HG02943 (cell line): ENCODE data around the gene NTNG1.

Experiments
- ATAC-seq: cut with Tn5 transposase; IDR thresholded peaks from one replicate; pipeline ENCODE4 v1.9.1; 2021; ENCODE audit warnings: mild to moderate bottlenecking, low read depth, moderate library complexity; ENCODE audit not compliant: unreplicated experiment

The NTNG1 gene

DNA sequence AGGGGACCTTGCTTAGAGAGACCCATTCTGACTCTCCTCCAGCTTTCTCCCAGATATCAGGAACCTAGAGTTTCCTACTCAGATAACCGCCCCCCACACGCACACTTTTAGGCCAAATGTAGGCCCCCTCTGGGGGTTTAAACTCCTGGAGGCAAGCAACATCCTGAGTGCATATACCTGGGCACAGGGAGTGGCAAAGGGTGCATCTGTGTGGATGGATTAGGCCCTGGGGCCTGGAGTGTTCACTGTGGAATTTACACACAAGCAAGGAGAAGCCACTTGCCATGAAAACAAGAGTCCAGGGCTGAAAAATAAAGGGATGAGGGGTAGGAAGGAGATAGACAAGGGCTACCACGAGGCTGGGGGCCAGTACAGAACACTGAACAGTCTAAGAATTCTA, 343.1 kb downstream of the NTNG1 start:
- no peak for ATAC-seq

DNA sequence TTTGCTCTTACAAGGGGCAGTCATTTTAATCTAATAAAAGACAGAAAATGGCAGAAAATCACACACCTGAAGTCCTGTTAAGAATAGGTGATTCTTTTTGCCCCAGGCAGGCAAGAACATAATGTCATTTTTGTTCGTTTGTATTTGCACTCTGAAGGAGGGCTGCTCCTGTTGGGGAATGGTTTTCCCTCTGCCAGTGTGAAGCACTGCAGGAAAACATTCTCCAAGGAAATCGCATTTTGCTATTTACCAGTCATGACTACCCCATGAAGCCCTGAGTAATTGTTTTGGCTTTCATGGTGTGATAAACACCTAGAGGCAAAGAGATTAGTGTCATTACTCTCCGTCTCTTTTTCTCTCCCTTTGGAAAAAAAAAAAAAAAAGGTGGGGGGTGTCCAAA, 345.5 kb downstream of the NTNG1 start:
- no peak for ATAC-seq

DNA sequence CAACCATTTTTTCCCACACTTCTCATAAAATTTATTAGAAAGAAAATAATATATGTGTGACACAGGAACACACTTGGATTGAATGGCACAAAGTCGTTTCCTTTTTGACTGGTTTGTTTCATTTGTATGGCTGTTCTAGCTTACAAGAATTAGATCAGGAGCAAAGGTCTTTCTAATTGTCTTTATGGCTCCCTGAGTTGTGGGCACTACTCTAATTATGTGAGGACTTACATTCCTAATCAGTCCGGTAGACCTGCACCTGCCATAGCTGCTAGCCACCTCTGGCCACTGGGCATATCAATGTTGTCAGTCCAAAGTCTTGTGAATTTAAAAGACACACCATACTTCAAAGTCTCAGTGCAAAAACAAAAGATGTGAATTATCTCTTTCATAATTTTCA, 346.7 kb downstream of the NTNG1 start:
- no peak for ATAC-seq

DNA sequence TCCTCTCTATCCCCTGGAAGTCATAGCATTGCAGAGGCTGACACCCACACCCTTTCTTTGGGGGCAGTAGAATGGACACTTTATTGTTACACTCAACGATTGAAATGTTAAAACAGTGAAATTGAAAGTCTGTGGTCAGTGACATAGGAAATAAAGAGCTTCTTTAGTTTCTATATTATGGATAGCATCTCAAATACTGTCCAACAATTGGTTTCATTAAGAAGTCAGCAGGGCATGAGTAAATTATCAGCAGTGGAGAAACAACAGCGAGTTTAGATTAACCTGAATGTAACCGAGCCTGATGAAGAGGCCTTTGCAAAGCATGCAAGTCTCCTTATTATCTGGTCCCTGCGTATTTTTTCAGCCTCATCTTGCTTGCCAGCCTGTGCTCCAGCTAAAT, 350.7 kb downstream of the NTNG1 start:
- ATAC-seq: no peak

DNA sequence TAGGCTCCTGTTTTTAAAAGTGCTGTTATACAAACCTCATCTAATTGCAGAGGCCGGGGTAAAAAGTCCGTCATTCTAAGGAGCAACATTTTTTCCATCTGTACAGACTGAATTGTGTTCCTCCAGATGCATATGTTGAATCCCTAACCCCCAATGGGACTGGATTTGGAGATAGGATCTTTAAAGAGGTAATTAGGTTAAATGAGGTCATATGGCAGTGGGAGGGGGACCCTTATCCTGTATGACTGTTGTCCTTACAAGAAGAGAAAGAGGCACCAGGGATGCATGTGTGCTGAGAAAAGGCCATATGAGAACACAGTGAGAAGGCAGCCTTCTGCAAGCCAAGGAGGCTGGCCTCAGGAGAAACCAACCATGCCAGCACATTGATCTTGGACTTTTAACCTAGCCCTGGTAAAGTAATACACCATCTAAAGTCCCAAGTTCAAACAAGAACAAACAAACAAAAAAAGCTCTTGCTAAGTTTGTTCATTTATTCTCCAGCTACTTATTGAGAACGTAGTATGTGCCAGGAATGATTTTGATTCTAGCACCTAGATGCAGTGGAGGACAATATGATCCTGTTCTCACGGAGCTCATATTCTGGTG, 352.4 kb downstream of the NTNG1 start:
- no peak for ATAC-seq

DNA sequence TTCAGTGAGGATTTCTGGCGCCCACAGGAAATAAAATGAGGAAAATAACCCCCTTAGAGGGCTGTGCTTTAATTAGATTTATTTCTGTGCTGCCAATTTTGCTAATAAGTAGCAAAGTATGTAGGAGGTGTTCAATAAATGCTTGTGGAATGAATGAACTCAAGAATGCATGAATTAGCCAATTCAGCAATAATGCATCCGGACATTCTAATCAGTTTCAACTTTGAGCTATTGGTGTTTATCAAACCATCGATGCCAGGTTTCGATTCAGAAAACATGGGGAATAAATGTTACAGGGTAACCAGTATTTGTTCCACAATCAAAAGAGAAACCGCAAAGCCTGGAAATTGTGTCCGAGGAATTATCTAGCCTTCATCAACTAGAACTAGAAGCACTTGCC, 353.2 kb downstream of the NTNG1 start:
- ATAC-seq: no peak

DNA sequence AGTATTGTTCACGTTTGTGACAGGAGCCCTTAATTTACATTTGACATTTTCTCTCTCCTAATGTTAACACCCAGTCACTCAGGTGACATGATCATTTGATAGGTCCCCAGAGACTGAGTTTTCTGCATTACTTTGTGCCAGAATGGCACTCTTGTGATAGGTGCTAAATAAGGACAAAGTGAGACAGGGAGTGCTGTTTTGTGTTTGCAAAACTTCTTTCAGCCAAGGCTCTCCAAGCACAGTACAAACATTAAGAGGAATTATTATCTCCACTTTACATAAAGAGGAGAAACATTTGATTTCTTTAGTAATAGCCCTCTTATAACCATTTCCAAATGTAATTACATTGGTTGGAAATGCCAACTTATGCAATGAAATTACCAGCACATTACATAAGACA, 355.2 kb downstream of the NTNG1 start:
- ATAC-seq: no peak

DNA sequence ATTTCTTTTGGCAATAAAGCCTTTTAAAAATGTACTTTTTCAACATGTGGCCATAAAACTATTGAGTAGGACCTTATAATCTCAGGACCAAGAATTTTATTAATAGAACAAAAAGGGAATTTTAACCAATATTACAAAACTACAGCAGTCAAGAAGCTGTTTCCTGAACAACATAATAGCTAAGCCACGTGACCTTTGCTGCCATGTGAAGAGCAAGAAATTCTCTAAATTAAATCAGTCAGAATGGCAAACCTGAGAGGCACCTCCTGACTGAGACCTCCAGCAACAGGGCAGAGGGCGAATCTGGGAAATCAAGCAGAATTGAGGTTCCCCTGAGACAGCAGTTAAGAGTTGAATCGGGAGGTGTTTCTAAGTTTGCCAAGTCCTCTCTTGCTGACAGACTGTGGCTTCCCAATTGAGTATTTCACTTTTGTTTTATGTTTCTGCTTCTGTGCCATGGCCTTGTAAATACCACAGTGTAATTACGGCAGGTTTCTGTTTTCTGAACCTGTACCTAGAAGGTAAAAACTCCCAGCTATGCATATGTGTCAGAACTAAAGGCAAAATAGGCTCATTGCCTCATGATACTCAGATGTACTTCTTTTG, 358.4 kb downstream of the NTNG1 start:
- peak; percentile 98 for ATAC-seq

DNA sequence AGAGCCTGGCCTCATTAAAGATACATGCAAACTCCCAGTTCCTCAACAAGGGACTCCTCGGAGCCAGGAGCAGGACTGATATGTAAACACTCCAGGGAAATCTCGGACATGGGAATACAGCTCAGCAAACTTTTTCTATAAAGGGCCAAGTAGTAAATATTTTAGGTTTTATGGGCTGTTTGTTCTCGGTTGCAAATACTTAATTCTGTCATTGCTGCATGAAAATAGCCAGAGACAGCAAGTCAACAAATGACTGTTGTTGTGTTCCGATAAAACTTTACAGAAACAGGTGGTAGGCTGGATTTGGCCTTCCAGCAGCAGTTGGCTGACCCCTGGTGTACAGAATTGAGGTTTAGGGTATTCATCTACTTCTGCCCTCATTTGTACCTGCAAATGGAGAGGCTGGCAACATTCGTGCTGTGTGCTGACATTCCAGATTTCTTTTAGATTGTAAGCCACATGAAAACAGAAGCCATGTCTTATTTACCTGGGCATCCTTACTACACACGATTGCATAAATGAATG, 360.3 kb downstream of the NTNG1 start:
- ATAC-seq: no peak

DNA sequence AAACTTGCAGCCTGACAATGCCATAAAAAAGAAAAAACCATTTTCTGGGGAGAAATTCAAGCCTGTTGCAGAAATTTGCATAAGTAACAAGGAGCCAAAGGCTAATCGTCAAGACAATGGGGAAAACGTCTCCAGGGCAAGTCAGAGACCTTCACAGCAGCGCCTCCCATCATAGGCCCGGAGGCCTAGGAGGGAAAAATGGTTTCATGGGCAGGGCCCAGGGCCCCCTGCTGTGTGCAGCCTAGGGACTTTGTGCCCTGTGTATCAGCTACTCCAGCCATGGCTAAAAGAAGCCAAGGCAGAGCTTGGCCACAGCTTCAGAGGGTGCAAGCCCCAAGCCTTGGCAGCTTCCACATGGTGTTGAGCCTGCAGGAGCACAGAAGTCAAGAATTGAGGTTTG, 369.5 kb downstream of the NTNG1 start:
- ATAC-seq: no peak

DNA sequence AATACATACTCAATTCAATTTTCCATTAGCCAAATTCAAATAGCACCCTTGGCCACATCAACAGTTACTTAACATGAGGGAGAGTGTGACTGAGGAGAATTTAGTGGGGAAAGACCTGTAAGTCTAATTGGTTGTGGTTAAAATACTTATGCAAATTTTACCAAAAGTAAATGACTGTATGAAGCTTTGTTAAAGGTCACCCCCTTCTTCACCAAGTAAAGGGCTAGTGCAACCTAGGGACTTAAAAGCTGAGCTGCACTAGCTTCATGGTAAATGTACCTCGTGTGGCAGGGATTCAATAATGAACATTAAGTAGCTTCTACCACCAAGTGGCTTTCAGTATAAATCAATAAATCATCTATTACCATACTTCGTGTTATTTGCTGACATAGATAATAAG, 372.0 kb downstream of the NTNG1 start:
- no peak for ATAC-seq

DNA sequence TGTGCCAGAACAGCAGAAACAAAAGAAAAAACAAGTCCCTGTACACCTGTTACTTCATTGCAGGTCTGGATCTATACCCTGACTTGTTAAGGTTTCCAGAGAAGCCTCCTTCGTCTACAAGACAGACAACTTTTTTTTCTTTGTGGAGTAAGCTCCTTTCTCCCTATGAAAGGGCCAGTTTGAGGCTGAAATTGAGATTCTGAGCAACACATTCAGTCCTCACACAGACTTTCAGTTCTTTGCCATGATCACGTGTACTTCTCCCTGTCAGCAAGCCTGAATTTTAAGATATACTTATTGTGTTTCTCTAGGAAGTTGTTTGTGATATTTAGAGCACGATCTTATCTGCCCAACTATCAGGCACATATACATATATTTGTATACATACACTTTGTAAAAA, 374.0 kb downstream of the NTNG1 start:
- no peak for ATAC-seq

DNA sequence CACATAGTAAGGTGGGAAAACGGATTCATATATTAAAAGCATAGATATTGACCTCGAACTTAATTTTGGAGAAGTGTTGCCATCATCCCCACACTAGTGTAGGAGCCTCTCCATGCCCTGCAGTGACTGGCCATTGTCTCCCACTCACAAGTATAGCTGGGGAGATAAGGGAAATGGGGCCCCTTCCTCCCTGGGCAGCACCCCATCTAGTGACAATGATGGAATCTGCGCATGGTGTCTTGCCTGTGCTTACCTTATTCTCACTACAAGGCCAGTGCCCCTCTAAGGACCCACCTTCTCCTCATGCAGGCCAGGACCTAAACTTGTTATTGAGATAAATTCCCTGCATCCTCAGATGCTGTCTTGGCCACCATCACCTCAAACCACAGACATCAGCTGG, 374.9 kb downstream of the NTNG1 start:
- no peak for ATAC-seq

DNA sequence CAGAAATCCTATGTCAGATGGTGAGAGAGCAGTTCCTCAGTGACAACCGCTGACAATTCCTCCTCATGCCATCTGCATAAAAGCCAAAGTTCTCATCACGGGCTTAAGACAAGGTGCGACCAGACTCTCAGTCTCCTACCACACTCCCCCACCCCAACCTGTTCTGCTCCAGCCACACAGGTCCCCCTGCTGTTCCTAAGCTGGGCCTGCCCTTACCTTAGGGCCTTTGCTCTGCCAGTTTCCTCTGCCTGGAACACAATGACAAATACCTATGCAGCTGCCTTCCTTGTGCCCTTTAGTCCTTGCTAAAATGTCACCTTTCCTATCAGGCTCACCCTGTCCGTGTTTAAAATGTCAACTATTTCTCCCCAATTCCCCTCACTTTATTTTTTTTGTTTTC, 382.2 kb downstream of the NTNG1 start:
- no peak for ATAC-seq

DNA sequence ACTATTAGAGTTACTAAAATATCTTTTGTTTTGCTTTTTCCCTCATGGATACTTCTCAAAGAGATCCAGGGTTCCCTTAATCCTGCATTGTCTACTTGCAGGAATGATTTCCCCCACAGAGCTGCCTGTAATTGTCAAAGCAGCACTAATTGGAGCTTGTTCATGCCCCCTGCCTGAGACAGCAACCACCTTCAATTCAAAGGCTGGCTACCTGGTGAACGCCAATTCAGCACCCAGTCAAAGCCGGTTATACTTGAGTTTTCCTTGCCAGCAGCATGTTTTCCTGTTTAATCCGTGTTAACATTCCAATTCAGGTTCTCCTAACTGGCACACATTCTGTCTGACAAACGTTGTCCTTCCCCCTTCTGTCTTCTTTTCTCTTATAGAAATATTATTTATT, 382.9 kb downstream of the NTNG1 start:
- no peak for ATAC-seq

DNA sequence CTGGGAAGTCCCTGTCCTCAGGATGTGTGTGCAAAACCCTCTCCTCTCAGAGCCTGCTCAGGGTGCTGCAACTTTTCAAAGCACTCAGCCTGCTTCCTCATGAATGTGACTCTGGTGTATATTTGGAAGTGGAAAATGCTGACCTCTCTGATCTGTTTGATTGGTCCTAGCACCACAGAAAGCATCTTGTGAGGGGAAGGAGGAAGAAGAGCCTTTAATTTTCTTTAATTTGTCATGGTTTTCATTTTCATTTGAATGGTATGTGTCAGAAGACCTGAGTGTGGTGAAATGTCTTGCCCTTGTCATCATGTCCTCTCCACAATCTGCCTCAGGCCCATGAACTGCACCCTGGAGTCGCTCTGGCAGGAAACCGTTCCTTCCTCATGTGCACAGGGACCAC, 383.5 kb downstream of the NTNG1 start:
- ATAC-seq: no peak

DNA sequence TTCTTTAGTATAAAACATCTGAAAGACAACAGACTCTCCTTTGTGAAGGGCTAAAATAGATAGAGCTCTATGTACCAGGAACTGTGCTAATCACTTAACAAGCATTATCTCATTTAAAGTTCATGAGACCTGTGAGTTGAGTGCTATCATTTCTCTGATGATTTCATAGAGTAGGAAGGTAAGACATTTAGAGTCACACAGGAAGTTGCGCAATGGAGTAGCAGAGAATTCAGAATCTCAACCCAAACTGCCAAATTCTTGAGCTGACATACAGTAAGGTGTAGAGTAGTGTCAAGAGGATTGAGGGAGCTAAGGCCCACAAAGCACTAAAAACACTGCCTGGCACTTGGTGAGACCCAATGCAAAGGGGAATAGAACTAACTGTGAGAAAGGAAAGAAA, 384.3 kb downstream of the NTNG1 start:
- no peak for ATAC-seq

DNA sequence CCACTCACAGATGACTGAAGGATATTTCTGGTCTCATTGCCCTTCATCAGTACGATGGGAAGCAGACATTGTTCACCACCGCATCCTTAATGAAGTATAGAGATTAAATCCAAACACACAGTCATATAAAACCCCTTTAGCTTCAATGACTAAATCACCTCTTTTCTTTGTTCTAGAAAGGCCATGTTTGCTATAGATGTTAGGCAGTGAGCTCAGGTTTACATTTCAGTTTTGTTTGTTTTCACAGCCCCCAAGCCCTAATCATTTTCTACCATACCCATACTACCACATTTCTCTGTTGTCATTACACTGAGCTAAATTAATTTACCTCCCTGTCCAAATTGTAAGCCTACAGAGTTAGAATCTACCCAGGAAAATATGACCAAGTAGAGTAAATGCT, 385.1 kb downstream of the NTNG1 start:
- ATAC-seq: no peak

DNA sequence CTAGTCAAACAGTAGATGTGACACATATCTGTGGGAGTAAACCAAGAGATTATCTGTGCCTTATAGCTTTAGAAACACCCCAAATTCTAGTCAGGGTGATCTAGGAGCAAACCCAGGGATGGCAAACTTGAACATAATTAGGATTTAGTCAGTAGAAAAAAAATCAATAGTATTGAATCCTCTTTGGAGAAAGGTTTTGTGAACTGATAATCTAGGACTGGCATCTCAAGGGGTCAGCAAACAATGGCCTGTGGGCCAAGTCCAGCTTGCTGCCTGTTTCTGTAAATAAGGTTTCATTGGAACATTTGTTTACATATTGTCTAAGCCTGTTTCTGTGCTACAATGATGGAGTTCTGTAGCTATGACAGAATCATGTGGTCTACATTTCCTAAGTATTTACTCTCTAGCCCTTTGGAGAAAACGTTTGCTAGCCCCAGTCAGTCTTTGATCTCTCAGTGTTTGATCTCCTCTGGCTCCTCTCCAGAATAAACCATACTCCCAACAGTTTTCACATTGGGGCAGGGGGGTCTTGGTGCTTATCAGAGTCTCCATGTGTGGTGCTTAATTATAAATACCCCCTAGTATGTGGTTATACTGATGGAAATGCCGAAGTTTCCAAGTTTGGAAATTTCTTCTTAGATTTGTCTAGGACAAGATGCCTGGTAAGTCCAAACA, 385.8 kb downstream of the NTNG1 start:
- no peak for ATAC-seq

DNA sequence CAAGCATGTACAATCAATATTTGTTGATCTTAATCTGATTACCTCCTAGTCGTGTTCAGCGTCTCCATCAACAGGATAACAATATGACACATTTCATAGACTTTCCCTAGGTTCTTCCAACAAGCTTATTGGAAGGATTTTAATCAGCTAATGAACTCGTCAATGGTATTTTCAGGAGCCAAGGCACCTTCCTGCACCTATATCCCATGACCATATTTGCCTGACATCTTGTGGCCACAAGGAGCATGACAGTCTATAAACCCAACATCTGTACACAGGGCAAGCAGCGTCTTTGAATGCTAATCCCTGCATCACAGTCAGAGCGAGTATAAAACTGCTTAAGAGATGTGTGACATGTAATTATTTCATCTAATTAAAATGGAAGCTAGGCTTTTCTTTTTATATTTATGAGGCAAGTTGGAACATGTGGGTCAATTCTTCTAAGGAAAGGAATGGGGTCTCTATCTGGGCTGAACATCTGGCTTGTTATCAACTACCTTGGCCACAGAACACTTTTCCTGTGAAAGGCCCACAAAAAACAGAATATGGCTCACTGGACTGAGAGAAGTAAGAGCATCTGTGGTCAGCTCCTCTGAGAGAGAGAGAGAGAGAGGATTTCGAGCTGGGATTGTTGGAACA, 388.8 kb downstream of the NTNG1 start:
- ATAC-seq: peak; percentile 94

DNA sequence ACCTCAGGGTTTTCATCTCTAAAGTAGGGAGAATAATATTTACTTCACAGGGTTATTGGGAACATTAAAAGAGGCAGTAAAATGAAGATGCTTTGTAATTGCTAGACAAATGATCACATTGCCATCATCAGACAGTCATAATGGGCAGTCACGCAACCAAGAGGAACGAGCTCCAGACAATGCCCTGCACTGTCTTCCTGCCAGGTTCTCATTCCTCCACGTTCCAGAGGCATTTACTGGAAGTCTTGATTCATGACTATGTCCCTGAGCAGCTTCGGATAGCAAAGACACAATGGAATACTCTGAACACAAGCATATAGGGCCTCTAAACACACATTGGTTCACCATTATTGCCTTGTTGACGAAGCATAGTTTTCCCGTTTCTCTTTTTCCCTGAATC, 389.7 kb downstream of the NTNG1 start:
- ATAC-seq: no peak
